Measurements from ENCODE around the gene ANKRD27.

Gene ANKRD27

GRCh38 chr19:32687681-32688080 is 12.7 kb upstream of the ANKRD27 start:
- TF ChIP-seq GATA3 (IDR thresholded peaks at IDR 0.05; ENCODE audit: low read depth, low read length) (no peak), GATA2 (IDR thresholded peaks at IDR 0.05; ENCODE audit: low read depth, low read length) (no peak)

DNA sequence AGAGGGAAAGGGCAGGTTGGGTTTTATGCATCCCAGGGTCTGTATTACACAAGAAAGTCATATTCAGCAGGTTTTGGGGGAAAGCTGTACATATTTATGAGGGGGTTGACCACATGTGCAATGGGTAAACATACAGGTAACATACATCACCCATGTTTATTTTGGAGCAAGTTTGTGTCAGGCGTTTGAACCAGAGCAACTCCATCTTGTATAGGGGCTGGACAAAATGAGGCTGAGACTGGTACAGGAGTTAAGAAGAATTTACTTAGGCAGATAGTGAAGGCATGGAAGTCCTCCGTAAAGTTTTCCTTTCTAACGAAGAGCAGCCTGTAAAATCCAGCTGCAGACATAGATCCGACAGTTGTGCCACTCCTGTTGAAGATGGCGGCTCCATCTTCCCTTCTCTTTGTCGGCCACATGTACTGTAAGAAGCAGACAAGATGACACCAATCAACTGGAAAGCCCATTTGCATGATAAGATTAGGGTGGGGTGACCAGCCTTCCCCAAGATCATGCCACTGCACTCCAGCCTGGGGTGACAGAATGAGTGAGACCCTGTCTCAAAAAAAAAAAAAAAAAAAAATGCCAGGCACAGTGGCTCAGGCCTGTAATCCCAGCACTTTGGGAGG is 12.0 kb upstream of the ANKRD27 start:
- TF ChIP-seq GATA3 (IDR thresholded peaks at IDR 0.05; ENCODE audit: low read depth, low read length) (no peak), GATA2 (IDR thresholded peaks at IDR 0.05; ENCODE audit: low read depth, low read length) (no peak)

GRCh38 chr19:32682317-32682716 is 7.3 kb upstream of the ANKRD27 start:
- TF ChIP-seq GATA3 (IDR thresholded peaks at IDR 0.05; ENCODE audit: low read depth, low read length) (no peak), GATA2 (IDR thresholded peaks at IDR 0.05; ENCODE audit: low read depth, low read length) (no peak)

DNA sequence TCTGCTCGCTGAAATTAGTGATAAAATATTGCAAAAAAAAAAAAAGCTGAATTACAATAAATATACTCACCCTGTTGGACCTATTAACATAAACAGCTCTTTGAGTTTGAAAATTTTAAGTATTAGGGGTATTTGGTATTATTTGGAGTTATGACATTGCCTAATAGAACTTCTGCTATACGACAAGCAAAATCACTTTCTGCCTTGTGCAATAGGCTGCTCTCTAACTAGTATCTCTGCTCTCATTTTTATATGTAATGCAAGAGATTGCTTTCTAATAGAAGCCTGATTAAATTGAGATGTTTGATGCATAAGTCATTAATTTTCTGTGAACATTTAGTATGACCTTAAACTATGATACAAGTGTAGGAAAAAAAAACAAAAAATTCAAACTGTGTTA is 6.0 kb upstream of the ANKRD27 start:
- TF ChIP-seq GATA3 (IDR thresholded peaks at IDR 0.05; ENCODE audit: low read depth, low read length) (no peak), GATA2 (IDR thresholded peaks at IDR 0.05; ENCODE audit: low read depth, low read length) (no peak)

- TF ChIP-seq GATA3 (IDR thresholded peaks at IDR 0.05; ENCODE audit: low read depth, low read length): no peak
- TF ChIP-seq GATA2 (IDR thresholded peaks at IDR 0.05; ENCODE audit: low read depth, low read length): no peak
Observed at GRCh38 chr19:32677657-32678056, 2.7 kb upstream of the ANKRD27 start.

- TF ChIP-seq GATA2 (IDR thresholded peaks at IDR 0.05; ENCODE audit: low read depth, low read length) (no peak), GATA3 (IDR thresholded peaks at IDR 0.05; ENCODE audit: low read depth, low read length) (no peak)
Observed at GRCh38 chr19:32676895-32677359, 1.9 kb upstream of the ANKRD27 start.

DNA sequence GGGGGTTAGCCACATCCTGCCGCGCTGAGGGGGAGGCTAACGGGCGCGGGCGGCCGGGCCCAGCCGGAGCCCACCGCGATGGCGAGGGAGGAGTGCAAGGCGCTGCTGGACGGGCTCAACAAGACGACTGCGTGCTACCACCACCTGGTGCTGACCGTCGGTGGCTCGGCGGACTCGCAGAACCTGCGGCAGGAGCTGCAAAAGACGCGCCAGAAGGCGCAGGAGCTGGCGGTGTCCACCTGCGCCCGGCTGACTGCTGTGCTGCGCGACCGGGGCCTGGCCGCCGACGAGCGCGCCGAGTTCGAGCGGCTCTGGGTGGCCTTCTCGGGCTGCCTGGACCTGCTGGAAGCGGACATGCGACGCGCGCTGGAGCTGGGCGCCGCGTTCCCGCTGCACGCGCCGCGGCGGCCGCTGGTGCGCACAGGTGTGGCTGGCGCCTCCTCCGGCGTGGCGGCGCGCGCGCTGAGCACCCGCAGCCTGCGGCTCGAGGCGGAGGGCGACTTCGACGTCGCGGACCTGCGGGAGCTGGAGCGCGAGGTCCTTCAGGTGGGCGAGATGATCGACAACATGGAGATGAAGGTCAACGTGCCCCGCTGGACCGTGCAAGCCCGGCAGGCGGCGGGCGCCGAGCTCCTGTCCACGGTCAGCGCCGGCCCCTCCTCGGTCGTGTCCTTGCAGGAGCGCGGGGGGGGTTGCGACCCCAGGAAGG is 1.4 kb upstream of the ANKRD27 start:
- TF ChIP-seq GATA2 (IDR thresholded peaks at IDR 0.05; ENCODE audit: low read depth, low read length): no peak
- no peak for TF ChIP-seq GATA3 (IDR thresholded peaks at IDR 0.05; ENCODE audit: low read depth, low read length)

DNA sequence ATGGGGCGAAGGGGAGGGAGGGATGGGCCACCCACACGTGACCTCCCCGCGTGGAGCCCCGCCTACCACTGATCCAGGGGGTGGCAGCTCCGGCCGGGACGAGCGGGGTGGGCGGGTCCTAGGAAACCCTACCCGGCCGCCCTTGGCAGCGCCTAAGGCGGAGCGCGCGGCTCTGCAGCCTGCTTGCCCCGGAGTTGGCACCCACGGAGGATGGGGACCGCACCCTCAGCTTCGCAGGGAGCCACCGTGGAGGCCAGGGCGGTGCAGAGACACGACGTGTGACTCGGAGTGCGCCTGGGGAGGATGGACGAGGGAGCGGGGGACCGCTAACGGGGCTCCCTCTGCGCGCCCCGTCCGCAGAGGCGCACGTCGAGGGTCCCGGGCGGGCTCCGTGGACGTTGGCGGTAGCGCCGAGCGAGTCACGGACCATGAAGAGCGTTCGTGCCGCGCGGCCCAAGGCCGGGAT is 773 bp upstream of the ANKRD27 start, which contains the start of gene RGS9BP:
RGS9BP (plus strand) TSS at position 129 of the 466 bp plus-strand sequence. CDS start 416 bp downstream, outside the sequence.
- TF ChIP-seq GATA2 (IDR thresholded peaks at IDR 0.05; ENCODE audit: low read depth, low read length) (no peak), GATA3 (IDR thresholded peaks at IDR 0.05; ENCODE audit: low read depth, low read length) (no peak)

- TF ChIP-seq GATA3 (IDR thresholded peaks at IDR 0.05; ENCODE audit: low read depth, low read length): no peak
- no peak for TF ChIP-seq GATA2 (IDR thresholded peaks at IDR 0.05; ENCODE audit: low read depth, low read length)
Observed at GRCh38 chr19:32674153-32674930, 638 bp downstream of the ANKRD27 start.

GRCh38 chr19:32673573-32673972 is 1.4 kb downstream of the ANKRD27 start:
- no peak for TF ChIP-seq GATA2 (IDR thresholded peaks at IDR 0.05; ENCODE audit: low read depth, low read length)
- TF ChIP-seq GATA3 (IDR thresholded peaks at IDR 0.05; ENCODE audit: low read depth, low read length): no peak

DNA sequence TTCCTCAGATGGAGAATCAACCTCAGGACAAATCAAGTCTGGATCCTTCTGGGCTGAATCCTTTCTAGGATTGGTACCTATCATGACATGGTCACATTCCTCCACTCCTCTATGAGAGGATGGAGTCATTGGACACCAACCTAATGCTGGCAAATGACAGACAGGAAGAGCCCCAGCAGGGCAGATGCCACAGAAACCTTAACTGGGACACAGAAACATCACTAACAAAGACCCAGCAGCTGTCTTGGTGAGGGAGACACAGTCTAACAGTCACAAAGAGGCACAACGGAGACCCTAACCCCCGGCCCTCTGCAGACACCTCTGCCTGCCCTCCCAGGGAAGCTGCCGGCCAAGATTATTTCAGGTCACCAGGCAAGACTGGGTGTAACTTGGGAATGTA is 2.1 kb downstream of the ANKRD27 start:
- TF ChIP-seq GATA2 (IDR thresholded peaks at IDR 0.05; ENCODE audit: low read depth, low read length): no peak
- no peak for TF ChIP-seq GATA3 (IDR thresholded peaks at IDR 0.05; ENCODE audit: low read depth, low read length)

- TF ChIP-seq GATA2 (IDR thresholded peaks at IDR 0.05; ENCODE audit: low read depth, low read length) (no peak), GATA3 (IDR thresholded peaks at IDR 0.05; ENCODE audit: low read depth, low read length) (no peak)
Observed at GRCh38 chr19:32671883-32672593, 2.9 kb downstream of the ANKRD27 start.

GRCh38 chr19:32669310-32669709 is 5.7 kb downstream of the ANKRD27 start:
- no peak for TF ChIP-seq GATA3 (IDR thresholded peaks at IDR 0.05; ENCODE audit: low read depth, low read length)
- no peak for TF ChIP-seq GATA2 (IDR thresholded peaks at IDR 0.05; ENCODE audit: low read depth, low read length)

- TF ChIP-seq GATA2 (IDR thresholded peaks at IDR 0.05; ENCODE audit: low read depth, low read length) (no peak), GATA3 (IDR thresholded peaks at IDR 0.05; ENCODE audit: low read depth, low read length) (no peak)
Observed at GRCh38 chr19:32666084-32666483, 8.9 kb downstream of the ANKRD27 start.

All from SH-SY5Y (cell line).